DMS53 (cell line): ENCODE results near the gene TMEM82.
"Not testable (repeated sequence)": the region's sequence is repeated elsewhere in the genome, so short reads cannot be mapped to it uniquely, and the experiment has no call there.

Experiments used
- DNase-seq: peaks from one replicate; lab custom pipeline; 2025; lab: John Stamatoyannopoulos, UW

The TMEM82 gene

GRCh38 chr1:15742339-15742801 lies at the start of gene TMEM82:
Gene TMEM82 (plus strand): TSS chr1:15742499. CDS start chr1:15742560, 61 bp downstream.
- no peak for DNase-seq

GRCh38 chr1:15693371-15693770 lies 48.9 kb upstream of the TMEM82 start:
- DNase-seq = no peak

GRCh38 chr1:15696956-15697521 lies 45.3 kb upstream of the TMEM82 start:
- DNase-seq = no peak

- no peak for DNase-seq
Measured at GRCh38 chr1:15698201-15698600, 44.1 kb upstream of the TMEM82 start.

- not testable (repeated sequence) for DNase-seq
Measured at GRCh38 chr1:15699321-15699720, 43.0 kb upstream of the TMEM82 start.

GRCh38 chr1:15700508-15700907 lies 41.8 kb upstream of the TMEM82 start:
- DNase-seq = no peak

GRCh38 chr1:15701784-15702183 lies 40.5 kb upstream of the TMEM82 start:
- no peak for DNase-seq

- DNase-seq = peak; percentile 24
Measured at GRCh38 chr1:15702722-15703550, 39.4 kb upstream of the TMEM82 start.

GRCh38 chr1:15703562-15703961 lies 38.7 kb upstream of the TMEM82 start:
- DNase-seq = no peak

- DNase-seq = no peak
Measured at GRCh38 chr1:15704526-15705183, 37.6 kb upstream of the TMEM82 start.

- no peak for DNase-seq
Measured at GRCh38 chr1:15705184-15705566, 37.1 kb upstream of the TMEM82 start.

GRCh38 chr1:15706751-15707150 lies 35.5 kb upstream of the TMEM82 start:
- DNase-seq = no peak

GRCh38 chr1:15707239-15707925 lies 34.9 kb upstream of the TMEM82 start:
- DNase-seq = no peak

- peak; percentile 61 for DNase-seq
Measured at GRCh38 chr1:15708486-15709137, 33.7 kb upstream of the TMEM82 start.

- DNase-seq = no peak
Measured at GRCh38 chr1:15709226-15709625, 33.1 kb upstream of the TMEM82 start.

- DNase-seq = no peak
Measured at GRCh38 chr1:15712168-15712567, 30.1 kb upstream of the TMEM82 start.

- no peak for DNase-seq
Measured at GRCh38 chr1:15714406-15715136, 27.7 kb upstream of the TMEM82 start.

GRCh38 chr1:15717418-15718125 lies 24.7 kb upstream of the TMEM82 start:
- DNase-seq = no peak

- no peak for DNase-seq
Measured at GRCh38 chr1:15718199-15718601, 24.1 kb upstream of the TMEM82 start.

- DNase-seq = no peak
Measured at GRCh38 chr1:15719381-15720120, 22.7 kb upstream of the TMEM82 start.
